Inflammatory macrophage (primary cell): ENCODE measurements around the gene TSPYL1.
"Not testable (repeated sequence)": the region's sequence is repeated elsewhere in the genome, so short reads cannot be mapped to it uniquely, and the experiment has no call there.

Experiments used
- DNase-seq, 2 donors: peaks; one replicate each; pipeline ENCODE4 v3.0.0-alpha.2; 2020 to 2022
- total RNA-seq, 18 experiments: gene quantifications; one replicate each; lab custom pipeline; 2026; ENCODE audit warnings: mixed read lengths in 6 of 18, inconsistent platforms in 2 of 18; lab: John Stamatoyannopoulos, UW

Gene TSPYL1
- 34.1 to 107 (median 79.1) reads per million in 18 experiments for total RNA-seq

GRCh38 chr6:116279232-116280160 is at the start of gene TSPYL1:
Gene TSPYL1, minus strand, starts transcription at chr6:116279930. Its CDS starts 100 bp downstream, at chr6:116279830.
- peak; percentile 97 to 98 for DNase-seq

DNA sequence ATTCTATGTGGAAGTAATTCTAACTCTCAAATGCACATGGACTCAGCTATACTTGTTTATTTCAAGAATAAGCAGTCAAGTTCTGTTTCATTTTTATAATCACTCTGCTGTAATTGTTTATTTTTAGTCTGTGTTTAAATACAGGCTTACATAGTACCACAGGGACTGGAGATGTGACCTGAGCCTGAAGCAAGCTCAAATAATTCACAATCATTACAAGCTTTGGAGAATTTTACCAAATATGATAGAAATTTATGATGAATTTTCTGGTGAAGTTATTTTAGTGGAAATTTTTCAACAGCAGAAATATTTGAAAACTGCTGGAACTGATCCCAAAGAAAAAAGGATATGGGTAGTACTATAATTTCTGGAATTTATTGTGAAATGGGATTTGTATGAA is 49.4 kb upstream of the TSPYL1 start:
- no peak for DNase-seq

DNA sequence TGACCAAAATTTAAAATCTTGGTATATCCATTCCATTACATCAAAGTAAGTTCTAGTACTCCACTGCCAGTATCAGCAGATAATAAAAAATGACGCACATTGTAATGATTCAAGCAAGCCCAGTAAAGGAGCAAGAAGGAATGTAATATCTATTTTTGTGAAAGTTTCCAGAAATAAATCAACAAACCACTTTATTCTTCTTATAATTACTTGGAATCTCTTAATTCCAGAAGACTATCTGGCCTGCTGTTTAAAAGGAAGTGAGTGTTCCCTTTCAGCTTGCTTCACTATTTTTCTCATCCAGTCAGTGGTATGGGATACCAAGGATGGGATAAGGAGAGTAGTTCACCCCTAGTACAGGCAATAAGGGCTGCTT is 48.8 kb upstream of the TSPYL1 start:
- DNase-seq, result no peak

- peak; percentile 19 to 49 for DNase-seq
Observed at GRCh38 chr6:116327803-116328527, 48.2 kb upstream of the TSPYL1 start.

DNA sequence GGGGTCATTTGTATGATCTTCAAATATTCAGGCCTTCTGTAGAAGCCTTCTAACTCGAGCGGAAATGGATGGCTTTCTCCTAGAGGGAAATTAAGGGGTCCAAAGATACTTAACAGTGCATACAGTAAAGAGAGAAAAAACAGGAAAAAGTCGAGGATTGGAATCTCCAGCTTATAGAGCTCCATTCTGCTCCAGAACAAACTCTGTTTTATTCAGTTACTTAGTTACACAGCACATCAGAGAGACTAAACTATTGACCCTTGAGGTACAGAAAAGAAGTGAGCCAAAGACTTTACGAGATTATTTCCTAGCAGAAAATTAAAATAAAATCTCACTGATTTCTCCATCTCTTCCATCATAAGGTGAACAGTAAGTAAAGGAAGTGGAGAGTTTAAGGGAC is 47.3 kb upstream of the TSPYL1 start:
- no peak for DNase-seq

GRCh38 chr6:116326181-116326671 is 46.5 kb upstream of the TSPYL1 start:
- DNase-seq, result no peak

- DNase-seq, result not testable (repeated sequence)
Observed at GRCh38 chr6:116325634-116326132, 46.0 kb upstream of the TSPYL1 start.

- no peak for DNase-seq
Observed at GRCh38 chr6:116323863-116324262, 44.1 kb upstream of the TSPYL1 start.

GRCh38 chr6:116321933-116322332 is 42.2 kb upstream of the TSPYL1 start:
- DNase-seq, result not testable (repeated sequence)

DNA sequence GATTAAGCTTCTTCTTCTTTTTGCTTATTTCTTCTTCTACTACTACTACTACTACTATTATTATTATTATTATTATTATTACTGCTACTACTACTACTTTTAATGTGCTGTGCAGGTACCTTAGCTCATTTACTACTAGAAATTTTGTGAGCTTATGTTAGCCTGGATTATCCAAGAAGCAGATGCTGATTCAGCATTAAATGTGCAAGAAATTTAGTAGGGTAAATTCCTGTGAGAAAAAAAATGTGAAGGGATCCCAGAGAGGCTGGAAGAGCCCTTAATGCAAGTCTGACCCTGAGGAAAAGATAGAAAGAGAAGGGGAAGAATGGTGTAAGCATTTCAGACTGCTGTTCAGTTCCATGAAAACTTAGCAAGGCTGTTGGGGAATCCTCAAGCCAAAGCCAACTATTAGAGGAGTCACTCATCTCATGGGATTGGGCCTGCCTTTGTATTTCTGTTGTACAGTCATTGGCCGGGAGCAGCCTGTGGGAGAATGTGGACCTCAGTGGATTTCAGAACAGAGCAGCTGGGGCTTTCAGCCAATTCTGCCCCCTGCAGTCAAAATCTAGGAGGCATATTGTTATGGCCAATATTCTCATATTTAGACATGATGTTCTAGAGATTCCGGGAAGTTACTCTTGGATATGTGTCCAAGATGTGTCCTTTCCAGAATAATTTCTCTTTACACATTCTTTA is 37.2 kb upstream of the TSPYL1 start:
- DNase-seq, result peak in 1 of 2 donors; percentile 2

- peak; percentile 67 to 80 for DNase-seq
Observed at GRCh38 chr6:116314878-116315277, 35.1 kb upstream of the TSPYL1 start.

DNA sequence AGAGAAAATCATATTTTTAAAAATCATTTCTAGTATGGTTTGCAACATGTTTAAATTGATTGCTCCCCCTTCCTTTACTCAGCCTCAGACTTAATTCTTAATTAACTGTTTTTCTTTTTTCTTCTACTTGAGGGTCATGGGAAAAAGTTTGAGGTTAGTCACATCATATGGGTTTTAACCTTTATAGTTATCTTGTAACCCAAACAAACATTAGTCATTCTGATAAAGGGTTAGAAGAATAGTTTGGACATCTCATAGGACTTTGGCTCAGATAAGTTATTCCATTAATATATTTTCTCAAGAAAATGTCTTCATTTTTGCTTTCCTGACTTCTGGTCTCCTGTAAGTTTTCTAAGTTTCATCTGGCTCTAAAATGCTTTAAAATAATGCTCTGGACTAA is 34.5 kb upstream of the TSPYL1 start:
- DNase-seq, result no peak

GRCh38 chr6:116313101-116313776 is 33.5 kb upstream of the TSPYL1 start:
- DNase-seq, result no peak

GRCh38 chr6:116309657-116310056 is 29.9 kb upstream of the TSPYL1 start:
- no peak for DNase-seq

GRCh38 chr6:116309001-116309400 is 29.3 kb upstream of the TSPYL1 start:
- no peak for DNase-seq

- no peak for DNase-seq
Observed at GRCh38 chr6:116307633-116308032, 27.9 kb upstream of the TSPYL1 start.

- DNase-seq, result no peak
Observed at GRCh38 chr6:116307001-116307400, 27.3 kb upstream of the TSPYL1 start.

DNA sequence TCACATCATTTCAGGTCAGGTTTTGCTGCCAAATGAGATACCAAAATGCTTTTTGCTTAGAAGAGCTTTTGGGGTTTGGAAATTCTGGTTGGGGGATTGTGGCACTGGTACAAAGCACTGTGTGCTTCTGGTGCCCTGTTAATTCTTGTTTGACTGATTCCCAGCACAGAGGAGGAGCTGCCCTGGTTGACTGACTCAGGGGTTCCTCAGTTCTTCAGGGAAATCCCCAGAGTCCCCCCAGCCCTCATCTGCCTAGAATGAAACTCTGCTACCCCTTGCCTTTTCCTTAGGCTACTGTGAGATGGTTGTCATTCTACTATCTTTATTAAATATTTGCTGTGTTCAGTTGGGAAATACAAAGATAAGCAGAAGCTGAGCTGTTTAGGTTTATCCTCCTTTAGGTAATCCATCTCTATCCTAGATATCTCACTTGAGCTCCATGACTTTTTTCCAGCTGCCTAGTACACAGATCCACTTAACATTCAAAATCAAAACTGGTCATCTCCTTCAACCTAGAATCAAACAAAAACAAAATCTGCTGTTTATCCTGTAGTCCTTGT is 24.9 kb upstream of the TSPYL1 start:
- DNase-seq, result no peak

- DNase-seq, result no peak
Observed at GRCh38 chr6:116301104-116301503, 21.4 kb upstream of the TSPYL1 start.

DNA sequence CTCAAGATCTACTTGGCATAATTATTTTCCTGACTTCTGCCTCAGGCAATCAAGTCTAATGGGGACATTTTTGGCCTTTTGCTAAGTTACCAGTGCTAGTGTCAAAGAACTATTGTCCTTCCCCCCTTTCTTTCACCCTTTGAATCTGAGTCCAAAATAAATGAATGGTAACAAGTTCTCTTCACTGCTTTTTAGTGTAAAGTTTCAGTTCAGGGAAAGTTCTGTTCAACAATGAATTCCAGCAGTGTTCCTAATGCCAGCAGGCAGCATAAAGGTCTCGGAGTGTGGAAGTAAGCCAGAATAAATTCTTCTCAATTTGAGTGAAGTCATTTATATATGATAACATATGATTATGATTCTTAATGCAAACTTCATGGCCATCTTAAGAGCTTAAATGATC is 20.8 kb upstream of the TSPYL1 start:
- no peak for DNase-seq

- peak; percentile 62 to 83 for DNase-seq
Observed at GRCh38 chr6:116298973-116299372, 19.2 kb upstream of the TSPYL1 start.

DNA sequence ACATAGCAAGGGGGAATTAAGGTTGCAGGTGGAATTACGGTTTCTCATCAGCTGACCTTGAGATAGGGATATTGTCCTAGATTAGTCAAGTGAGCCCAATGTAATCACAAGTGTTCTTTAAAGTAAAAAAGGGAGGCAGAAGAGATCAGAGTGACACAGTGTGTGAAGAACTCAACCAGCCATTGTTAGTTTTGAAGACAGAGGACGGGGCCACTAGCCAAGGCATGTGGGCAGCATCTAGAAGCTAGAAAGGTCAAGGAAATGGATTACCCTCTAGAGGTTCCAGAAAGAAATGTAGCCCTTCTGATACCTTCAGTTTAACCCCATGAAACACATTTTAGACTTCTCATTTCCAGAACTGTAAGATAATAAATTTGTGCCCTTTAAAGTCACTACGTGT is 18.5 kb upstream of the TSPYL1 start:
- DNase-seq, result no peak
